ENCODE measurements around the gene ZNF483.
"Not testable (repeated sequence)": the region's sequence is repeated elsewhere in the genome, so short reads cannot be mapped to it uniquely, and the experiment has no call there.

The ZNF483 gene

GRCh38 chr9:111615928-111616327 is 90.9 kb downstream of the ZNF483 start:
- DNase-seq, result no peak

GRCh38 chr9:111617349-111617748 is 92.4 kb downstream of the ZNF483 start:
- not testable (repeated sequence) for DNase-seq

GRCh38 chr9:111621895-111622480 is 97.0 kb downstream of the ZNF483 start:
- DNase-seq, result peak in 1 of 2 experiments; percentile 4

- no peak for DNase-seq
Measured at GRCh38 chr9:111622626-111623025, 97.6 kb downstream of the ZNF483 start.
